OCI-LY7 (cell line): ENCODE data around the gene BMAL1.

ENCODE experiments used
- CTCF ChIP-seq: fragments of 200-600 bp; sonication (generic); conservative IDR thresholded peaks from 2 replicates; pipeline ENCODE4 v1.5.1; 2014; ENCODE audit warnings: mild to moderate bottlenecking, antibody characterized with exemption, low read length, moderate library complexity, mixed read lengths
- EZH2phosphoT487 ChIP-seq: fragments of 200-600 bp; sonication (generic); IDR thresholded peaks from 2 replicates; pipeline ENCODE4 v1.6.1; 2018; ENCODE audit warnings: low read depth, borderline replicate concordance, mild to moderate bottlenecking, mixed run types, antibody characterized with exemption, low read length, moderate library complexity, mixed read lengths

- TF ChIP-seq EZH2phosphoT487 (no peak), CTCF (no peak)
These were observed 21.4 kb upstream of the BMAL1 start for GRCh38 chr11:13256216-13256615.
